ENCODE measurements around the gene WEE1.

GRCh38 chr11:9625728-9626127, 52.3 kb downstream of the WEE1 start:
- TF ChIP-seq CTCF (IDR thresholded peaks at IDR 0.05) (no peak), EP300 (IDR thresholded peaks at IDR 0.05) (no peak)
